ENCODE measurements around the gene SLC2A4. TPM values are rescaled to one million over a fixed set of nuclear protein-coding genes. Genes with fewer than 3 reads are reported as not detected.

The SLC2A4 gene
- total and polyA plus RNA-seq, 12 donors = 41.8 to 186 (median 174) TPM

GRCh38 chr17:7309628-7310027 lies 28.1 kb downstream of the SLC2A4 start:
- ATAC-seq (no peak), DNase-seq (no peak)
- no peaks in the 10 kb centered on the region for H3K27me3 ChIP-seq
- peaks cover 12 to 67% (median 52%) of the 10 kb centered on the region in 9 donors for H3K4me1 ChIP-seq
- no peaks in the 10 kb centered on the region for H3K9me3 ChIP-seq
- 86 to 89% methylated on average over 12 of the region's 12 CpGs for WGBS, 2 donors
- TF ChIP-seq CTCF (IDR thresholded peaks at IDR 0.05) = no peak
- peaks cover 0 to 50% (median 44%) of the 10 kb centered on the region in 9 donors for H3K36me3 ChIP-seq
- peak overlapping the region in 7 of 10 donors; percentile 87 to 100 (median 96) for H3K27ac ChIP-seq
- peak overlapping the region in 6 of 10 donors; percentile 76 to 98 (median 94) for H3K4me3 ChIP-seq
- intact Hi-C loops (cut with DNase I) = loop anchor here in 4 of 10 donors (5.0 to 10.0 kb wide), 5 partner anchors 47 to 265 kb away; partner anchors contain the start of genes CLDN7 (in 1 of the 4), GABARAP (in 1 of the 4), SLC16A11 (in 1 of the 4) and TMEM256 (in 1 of the 4)

GRCh38 chr17:7311110-7311705 lies 29.7 kb downstream of the SLC2A4 start:
- Histone ChIP-seq H3K4me1 (peaks cover 12 to 76% (median 59%) of the 10 kb centered on the region in 9 donors), H3K9me3 (no peaks in the 10 kb centered on the region), H3K4me3 (no peak overlapping the region), H3K27me3 (no peaks in the 10 kb centered on the region), H3K27ac (no peak overlapping the region), H3K36me3 (peaks cover 0 to 55% (median 44%) of the 10 kb centered on the region in 9 donors)
- TF ChIP-seq CTCF (IDR thresholded peaks at IDR 0.05) = no peak
- WGBS, 2 donors = 76 to 89% methylated on average over 7 of the region's 7 CpGs
- no peak for DNase-seq
- intact Hi-C loops (cut with DNase I) = no loop called here
- ATAC-seq = no peak

- no peak for TF ChIP-seq CTCF (IDR thresholded peaks at IDR 0.05)
- Histone ChIP-seq H3K27me3 (no peaks in the 10 kb centered on the region), H3K4me3 (no peak overlapping the region), H3K27ac (no peak overlapping the region), H3K36me3 (peaks cover 0 to 68% (median 50%) of the 10 kb centered on the region in 9 donors), H3K9me3 (no peaks in the 10 kb centered on the region), H3K4me1 (peaks cover 12 to 72% (median 55%) of the 10 kb centered on the region in 9 donors)
- no peak for DNase-seq
- WGBS, 2 donors = 75 to 77% methylated on average over 7 of the region's 7 CpGs
- intact Hi-C loops (cut with DNase I) = no loop called here
- ATAC-seq = no peak
Observed at GRCh38 chr17:7312432-7313087, 31.0 kb downstream of the SLC2A4 start.

GRCh38 chr17:7313088-7313889 lies 31.8 kb downstream of the SLC2A4 start:
- peak in 1 of 9 donors; percentile 16 for TF ChIP-seq CTCF (IDR thresholded peaks at IDR 0.05)
- no peak for ATAC-seq
- H3K9me3 ChIP-seq = no peaks in the 10 kb centered on the region
- H3K27me3 ChIP-seq = no peaks in the 10 kb centered on the region
- DNase-seq = no peak
- peak overlapping the region in 2 of 10 donors; percentile 97 to 98 for H3K27ac ChIP-seq
- H3K36me3 ChIP-seq = peaks cover 0 to 75% (median 53%) of the 10 kb centered on the region in 9 donors
- H3K4me3 ChIP-seq = peak overlapping the region in 1 of 10 donors; percentile 99
- peaks cover 12 to 69% (median 54%) of the 10 kb centered on the region in 9 donors for H3K4me1 ChIP-seq
- WGBS, 2 donors = 86% methylated on average over 7 of the region's 7 CpGs
- intact Hi-C loops (cut with DNase I) = no loop called here

Measured in heart right ventricle (tissue), 16 donors.